Left kidney (tissue), 2 donors: ENCODE measurements around the gene F2RL2. TPM values are rescaled to one million over a fixed set of nuclear protein-coding genes. Genes with fewer than 3 reads are reported as not detected.

ENCODE experiments used
- DNase-seq: peaks from one replicate; pipeline ENCODE4 v3.0.0-alpha.2; 2013
- polyA plus RNA-seq: library from polyadenylated mRNA; unstranded; fragments of 120-200 nt; gene quantifications from one replicate; pipeline ENCODE4 v1.2.1, GENCODE V29; 2013; ENCODE audit not compliant: insufficient read length

Gene F2RL2
- polyA plus RNA-seq, 1 donor, result 0.71 TPM

DNA sequence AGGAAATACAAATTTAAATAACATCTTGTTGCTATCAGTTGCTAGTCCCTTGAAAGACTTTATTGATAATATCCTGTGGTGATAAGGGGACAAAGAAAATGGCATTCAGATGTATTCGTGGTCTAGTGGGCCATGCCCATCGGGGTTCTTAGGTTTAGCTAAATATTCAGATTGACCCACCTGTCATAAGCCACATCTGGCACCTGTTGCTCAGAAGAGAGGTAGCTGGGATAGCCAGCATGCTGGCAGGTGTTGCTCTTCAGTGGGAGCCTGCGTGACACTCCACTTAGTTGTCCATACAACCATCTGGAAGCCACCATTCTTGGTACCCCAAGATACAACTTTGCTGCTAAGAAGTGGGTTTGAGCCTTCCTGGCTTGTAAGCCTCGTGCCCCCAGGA, 36.7 kb downstream of the F2RL2 start:
- no peak for DNase-seq

DNA sequence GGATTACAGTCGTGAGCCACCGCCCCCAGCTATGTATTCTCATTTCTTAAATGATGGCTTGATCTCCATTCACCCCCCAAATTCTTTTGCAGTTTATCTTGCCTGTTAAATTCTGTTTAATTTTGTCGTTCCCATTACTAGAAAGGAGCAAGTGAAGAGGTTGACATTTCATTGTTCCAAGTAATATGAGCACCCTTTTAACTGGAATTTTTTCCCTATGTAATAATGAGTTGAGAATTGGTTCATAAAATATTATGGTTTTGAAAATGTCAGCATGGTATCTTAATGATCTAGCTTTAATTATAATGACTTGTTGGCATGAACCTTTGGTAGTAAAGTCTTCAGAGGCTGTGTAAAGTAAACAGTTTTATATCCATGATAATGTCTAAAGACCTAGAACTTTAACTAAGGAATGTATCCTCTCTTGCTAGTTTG, 37.4 kb downstream of the F2RL2 start:
- DNase-seq, result no peak

DNA sequence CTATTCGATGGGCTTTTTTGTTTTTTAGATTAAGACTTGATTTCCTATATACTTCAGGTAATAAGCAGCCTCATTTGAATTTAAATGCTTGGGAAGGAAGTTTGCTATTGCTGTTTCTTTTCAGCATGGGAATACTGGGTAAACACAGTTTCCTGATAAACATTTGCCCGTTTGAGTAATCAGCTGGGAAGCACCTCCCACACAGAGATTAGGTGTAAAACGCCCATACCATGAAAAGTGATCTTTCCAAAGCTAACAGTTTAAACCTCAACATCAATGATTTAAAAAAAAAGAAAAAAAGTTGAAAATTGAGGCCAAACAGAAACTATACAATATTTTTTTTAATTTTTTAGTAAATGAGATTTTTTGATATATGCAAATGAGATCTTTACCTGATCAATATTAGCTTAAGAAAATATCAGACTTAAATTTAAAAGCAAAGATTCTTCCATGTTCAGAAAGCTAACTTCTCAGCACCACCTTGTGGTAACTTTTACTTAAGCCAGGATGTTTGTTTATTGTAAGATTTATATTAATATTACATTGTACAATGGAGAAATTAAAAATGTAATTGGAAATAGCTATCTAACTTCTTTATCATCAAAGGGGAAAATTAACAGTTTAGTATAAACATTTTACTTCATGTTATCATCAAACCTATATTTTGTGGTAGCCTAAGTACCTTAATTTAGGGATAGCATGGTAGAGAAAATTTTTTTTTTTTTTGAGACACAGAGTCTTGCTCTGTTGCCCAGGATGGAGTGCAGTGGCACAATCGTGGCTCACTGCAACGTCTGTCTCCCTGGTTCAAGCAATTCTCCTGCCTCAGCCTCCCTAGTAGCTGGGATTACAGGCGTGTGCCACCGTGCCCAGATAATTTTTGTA, 39.8 kb downstream of the F2RL2 start:
- DNase-seq, result no peak

DNA sequence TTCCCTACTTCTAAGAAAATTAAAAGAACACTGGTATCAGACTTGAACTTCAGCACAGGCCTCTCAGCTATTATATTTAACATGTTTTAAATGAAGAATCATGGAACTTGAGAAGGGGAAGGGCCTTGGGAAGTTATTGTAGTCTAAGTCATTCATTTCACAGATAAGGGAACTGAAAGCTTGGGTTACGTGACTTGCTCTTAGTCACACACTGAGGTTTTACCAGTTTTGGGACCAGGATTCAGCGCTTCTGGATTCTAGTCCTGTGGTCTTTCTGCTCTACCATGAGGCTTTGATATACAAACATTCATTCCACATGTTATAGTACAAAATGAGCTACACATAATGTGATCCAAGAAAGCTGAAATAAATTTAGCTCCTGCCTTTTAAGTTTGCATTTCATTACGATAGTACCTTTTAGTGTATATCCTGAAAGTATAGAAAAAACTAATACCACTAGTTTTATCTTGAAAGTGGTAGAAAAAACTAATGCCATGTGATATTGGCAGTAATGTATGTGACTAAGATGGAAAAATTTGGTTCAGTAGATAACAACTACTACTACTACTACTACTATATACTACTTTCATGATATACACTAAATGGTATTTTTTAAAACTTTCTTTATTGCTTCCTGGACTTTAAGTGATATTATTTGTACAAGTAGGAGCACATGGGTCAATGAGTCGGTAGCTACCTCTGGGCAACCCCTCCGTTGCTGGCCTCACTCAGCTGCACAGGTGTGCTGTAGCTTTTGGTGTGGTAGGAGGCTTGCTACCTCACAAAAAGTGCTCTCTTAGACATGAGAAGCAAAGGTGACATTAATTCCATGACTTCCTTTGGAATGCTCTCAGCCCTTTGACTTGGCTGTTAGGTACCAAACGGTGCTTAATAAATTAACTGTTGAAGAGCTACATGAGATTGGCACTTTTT, 40.7 kb downstream of the F2RL2 start:
- no peak for DNase-seq

DNA sequence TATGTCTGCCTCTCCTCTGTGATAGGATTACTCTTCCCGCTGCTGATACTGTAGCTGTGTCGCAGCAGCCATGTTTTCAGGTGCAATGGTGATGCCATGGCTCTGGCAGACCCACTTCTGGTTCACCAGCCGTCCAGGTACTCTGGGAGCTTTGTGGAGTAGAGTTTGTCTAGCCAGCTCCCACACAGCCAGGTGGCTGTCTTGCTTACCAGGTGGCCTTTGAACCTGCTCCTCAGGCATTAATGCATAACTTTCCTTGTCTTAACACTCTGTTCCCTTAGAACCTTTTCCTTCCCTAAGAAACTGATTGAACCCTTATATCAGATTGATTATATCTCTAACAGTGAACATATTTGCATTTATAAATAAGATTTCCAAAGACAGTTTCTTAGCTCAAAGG, 42.2 kb downstream of the F2RL2 start:
- DNase-seq, result no peak

DNA sequence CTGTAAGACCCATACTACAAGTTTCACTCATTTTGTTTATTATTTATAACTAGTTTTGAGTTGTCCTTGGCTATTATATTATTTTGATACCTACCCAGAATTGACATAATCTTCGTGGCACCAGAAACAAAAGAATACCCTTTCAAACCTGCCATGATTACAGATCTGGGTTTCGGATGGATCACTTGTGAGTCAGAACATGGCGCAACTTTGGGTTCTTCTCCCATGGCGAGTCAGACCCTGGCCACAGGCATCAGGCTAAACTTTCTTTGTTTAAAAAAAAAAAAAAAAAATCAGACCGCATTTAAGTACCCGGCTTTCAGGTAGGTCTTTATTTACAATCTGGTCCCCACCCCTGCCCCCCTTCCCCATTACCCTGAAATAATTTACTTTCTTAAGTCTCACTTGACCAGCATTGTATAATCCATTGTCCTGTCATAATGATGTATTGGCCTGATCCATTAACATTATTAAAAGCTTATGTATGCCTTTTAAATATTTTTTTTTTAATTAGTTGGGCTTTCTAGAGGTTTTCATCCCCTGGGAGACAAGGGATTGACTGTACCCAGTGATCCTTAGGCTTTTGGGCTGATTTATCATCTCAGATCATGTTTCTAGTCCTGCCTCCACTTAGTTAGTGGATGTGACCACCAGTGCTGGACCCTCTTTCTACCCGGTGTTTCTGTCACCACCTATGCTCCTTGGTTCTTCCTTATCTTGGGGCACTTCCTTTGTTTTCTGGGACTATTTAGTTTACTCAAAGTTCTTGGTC, 43.9 kb downstream of the F2RL2 start:
- DNase-seq, result no peak

DNA sequence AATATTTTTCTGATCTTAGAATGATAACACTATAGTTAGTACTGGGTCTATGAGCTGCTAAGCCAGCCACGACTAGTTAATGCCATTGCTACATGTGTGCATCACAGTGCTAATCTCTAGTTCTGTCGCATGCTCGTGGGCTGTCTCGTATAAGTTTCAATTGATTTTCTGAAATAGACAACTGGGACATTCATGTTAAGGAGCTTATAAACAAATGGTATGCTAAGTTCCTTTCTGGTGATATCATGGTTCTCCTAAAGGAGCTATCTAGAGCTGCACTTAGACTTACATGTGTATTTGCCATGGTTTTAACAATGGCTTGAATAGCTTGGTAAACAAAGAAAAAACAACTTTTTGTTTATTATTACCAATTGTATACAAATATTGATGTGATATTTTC, 46.2 kb downstream of the F2RL2 start:
- DNase-seq, result no peak

DNA sequence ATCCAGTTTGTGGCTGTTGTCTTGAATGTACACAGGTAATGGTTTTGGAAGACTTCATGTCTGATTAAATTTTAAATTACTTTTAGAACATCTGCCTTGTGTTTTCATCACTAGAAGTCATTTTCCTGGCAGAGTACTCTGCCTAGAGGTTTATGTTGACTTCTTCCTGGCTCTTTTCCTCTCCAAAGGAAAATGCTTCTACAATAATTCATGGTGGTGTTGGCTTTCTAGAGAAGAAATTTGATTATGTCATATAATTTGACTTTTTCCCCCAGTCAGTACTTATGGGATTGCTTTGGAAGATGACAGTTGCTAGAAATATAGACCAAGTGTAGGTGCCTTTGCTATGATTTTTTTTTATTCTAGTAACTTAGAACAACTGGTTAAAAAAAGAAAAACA, 46.8 kb downstream of the F2RL2 start:
- no peak for DNase-seq

DNA sequence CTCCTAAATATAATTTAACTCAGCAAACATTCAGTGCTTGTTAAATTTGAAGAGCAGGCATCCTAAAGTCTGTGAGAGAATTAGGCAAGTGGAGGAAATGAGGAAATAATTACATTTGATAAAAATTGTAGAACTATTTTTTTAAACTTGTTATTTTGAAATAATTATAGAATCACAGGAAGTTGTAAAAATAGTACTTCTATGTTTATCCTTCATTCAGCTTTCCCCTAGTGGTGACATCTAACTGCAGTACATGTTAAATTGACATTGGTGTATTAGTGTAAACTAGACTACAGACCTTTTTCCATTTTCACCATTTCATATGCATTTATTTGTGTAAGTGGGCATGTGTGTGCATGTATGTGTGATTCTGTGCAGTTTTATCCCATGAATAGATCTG, 51.6 kb downstream of the F2RL2 start:
- no peak for DNase-seq

DNA sequence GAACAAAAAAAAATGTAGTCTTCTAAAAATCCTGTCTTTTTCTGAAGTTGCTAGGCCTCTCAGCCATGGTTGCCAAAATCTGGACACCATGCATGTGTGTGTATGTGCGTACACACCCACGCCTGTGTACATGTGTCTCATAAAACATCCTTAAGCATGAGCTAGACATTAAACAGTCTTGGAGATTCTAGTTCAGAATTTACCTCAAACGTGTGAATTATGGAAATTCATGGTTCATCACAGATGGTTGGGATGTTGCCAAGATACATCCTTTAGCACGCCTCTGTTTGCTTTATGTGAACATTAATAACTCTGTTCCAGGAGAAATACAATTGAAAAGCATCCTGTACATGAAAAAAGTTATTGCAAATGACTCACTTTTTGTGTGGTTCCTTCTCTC, 53.0 kb downstream of the F2RL2 start:
- no peak for DNase-seq

Other genes with a start within 250 kb of the F2RL2 start
- 77.6 TPM for gene IQGAP2, start 220.1 kb downstream of the F2RL2 start, polyA plus RNA-seq
- 59.9 TPM for gene F2R, start 92.7 kb upstream of the F2RL2 start, polyA plus RNA-seq
- 38.4 TPM for gene F2RL1, start 195.6 kb upstream of the F2RL2 start, polyA plus RNA-seq
- gene S100Z, start 226.6 kb upstream of the F2RL2 start, polyA plus RNA-seq, result 0.32 TPM